Small intestine (tissue), 7 donors: ENCODE data around the gene LAMTOR2. TPM values are rescaled to one million over a fixed set of nuclear protein-coding genes. Genes with fewer than 3 reads are reported as not detected.

Experiments used
- DNase-seq, 2 donors: peaks; one replicate each; pipeline versions ENCODE4 v3.0.0 to v3.0.0-alpha.2; 2013
- FAIRE-seq: peaks from 2 replicates; lab custom pipeline; 2012; peaks lifted over from hg19 to GRCh38; lab: Jason Lieb, UNC
- H3K27ac ChIP-seq, 3 donors: one replicate each; pipeline ENCODE4 v1.5.1; 2013; ENCODE audit warnings: low read length in 2 of 3, mild to moderate bottlenecking in 2 of 3, control low read depth in 1 of 3, inconsistent platforms in 1 of 3, low read depth in 1 of 3, moderate library complexity in 1 of 3
- H3K27me3 ChIP-seq, 3 donors: one replicate each; pipeline ENCODE4 v1.6.1; 2013; ENCODE audit warnings: low read length in 3 of 3, inconsistent platforms in 1 of 3; ENCODE audit not compliant: control insufficient read depth in 3 of 3, insufficient read depth in 3 of 3
- H3K36me3 ChIP-seq, 3 donors: one replicate each; pipeline ENCODE4 v1.6.1; 2013; ENCODE audit warnings: low read length in 3 of 3, inconsistent platforms in 1 of 3, low read depth in 1 of 3, mild to moderate bottlenecking in 1 of 3, moderate library complexity in 1 of 3; ENCODE audit not compliant: control insufficient read depth in 3 of 3, insufficient read depth in 2 of 3
- H3K4me1 ChIP-seq, 3 donors: one replicate each; pipeline ENCODE4 v1.6.1; 2013; ENCODE audit warnings: low read length in 2 of 3, inconsistent platforms in 1 of 3, low read depth in 1 of 3, mild to moderate bottlenecking in 1 of 3, moderate library complexity in 1 of 3; ENCODE audit not compliant: control insufficient read depth in 3 of 3, insufficient read depth in 2 of 3
- H3K4me3 ChIP-seq, 3 donors: one replicate each; pipeline ENCODE4 v1.5.1; 2013; ENCODE audit warnings: low read length in 3 of 3, control low read depth in 1 of 3, inconsistent platforms in 1 of 3, low read depth in 1 of 3, mild to moderate bottlenecking in 1 of 3, moderate library complexity in 1 of 3
- H3K9me3 ChIP-seq, 2 donors: one replicate each; pipeline ENCODE4 v1.6.1; 2013; ENCODE audit warnings: low read depth in 1 of 2, low read length in 1 of 2; ENCODE audit not compliant: control insufficient read depth in 2 of 2, insufficient read depth in 1 of 2
- WGBS, 3 donors: extraction: QIAGEN DNeasy Blood & Tissue Kit; methylation state at CpG; one replicate each; pipeline ENCODE4 v1.1.7; 2013; 5-methylcytosine and 5-hydroxymethylcytosine counted together
- polyA plus RNA-seq, 4 donors: library from polyadenylated mRNA; stranded (reverse) in 3 of 4; unstranded in 1 of 4; fragments of 200-250 nt in 3 of 4; fragments of 120-200 nt in 1 of 4; gene quantifications; one replicate each; pipeline versions ENCODE4 v1.2.1 to v1.2.3, GENCODE V29; 2013
- donor health status: healthy with polysubstance abuse.
- donor health status: control.
- donor health status: control.
- donor health status: Bipolar disorder and iron deficiency.
- donor health status: healthy.

The LAMTOR2 gene
- polyA plus RNA-seq, 4 donors: 66.7 to 226 (median 148) TPM

DNA sequence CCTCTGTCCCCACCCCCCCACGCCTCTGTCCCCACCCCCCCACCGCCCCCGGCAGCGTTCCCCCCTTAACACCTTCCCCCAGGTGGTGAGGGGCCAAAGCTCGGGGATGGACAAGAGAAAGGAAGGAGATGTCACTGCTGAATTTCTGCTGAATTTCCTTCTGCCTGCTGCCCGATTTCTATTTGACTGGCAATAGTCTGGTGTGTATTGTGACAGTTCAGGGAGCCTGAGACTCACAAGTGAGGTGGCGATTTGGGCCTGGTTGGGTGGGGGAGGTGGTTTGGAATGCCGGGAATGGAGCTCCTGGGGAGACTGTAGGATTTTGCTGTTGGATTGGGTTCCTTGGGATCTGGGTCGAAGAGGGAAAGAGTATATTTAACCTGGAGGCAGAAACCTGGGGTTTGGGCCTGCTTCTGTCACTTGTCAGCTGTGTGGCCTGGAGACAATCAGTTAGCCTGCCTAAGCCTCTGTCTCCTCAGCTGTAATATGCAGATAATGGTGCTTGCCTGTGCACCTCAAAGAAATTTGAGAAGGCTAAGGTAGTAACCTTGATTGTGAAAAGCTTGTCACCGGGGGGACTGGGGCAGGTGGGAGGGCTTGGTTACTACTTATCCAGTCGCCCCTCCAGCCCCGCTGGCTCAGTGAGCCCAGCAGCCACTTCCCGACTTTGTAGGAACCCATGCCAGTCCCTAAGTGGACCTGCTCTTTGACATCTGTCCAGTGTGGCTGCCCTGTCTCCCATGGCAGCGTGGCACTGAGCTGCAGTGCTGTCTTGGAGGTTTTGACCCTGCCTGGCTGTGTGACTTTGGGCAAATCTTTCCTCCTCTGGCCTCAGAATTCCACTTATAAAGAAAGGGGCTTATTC is 52.3 kb downstream of the LAMTOR2 start:
- Histone ChIP-seq H3K4me3 (peak overlapping the region in 2 of 3 donors; percentile 12 to 38), H3K9me3 (no peaks in the 10 kb centered on the region), H3K27ac (peak overlapping the region; percentile 64 to 95 (median 93)), H3K4me1 (peaks cover 16 to 48% (median 31%) of the 10 kb centered on the region in 3 donors), H3K27me3 (no peaks in the 10 kb centered on the region), H3K36me3 (no peaks in the 10 kb centered on the region)
- WGBS, 3 donors: 39 to 52% (median 46%) methylated on average over 12 to 14 of the region's 14 CpGs
- FAIRE-seq (no peak), DNase-seq (peak in 1 of 2 donors; percentile 60)

- FAIRE-seq (no peak), DNase-seq (no peak)
- Histone ChIP-seq H3K27ac (peak overlapping the region in 1 of 3 donors; percentile 19), H3K9me3 (no peaks in the 10 kb centered on the region), H3K36me3 (no peaks in the 10 kb centered on the region), H3K27me3 (no peaks in the 10 kb centered on the region), H3K4me3 (no peak overlapping the region), H3K4me1 (peaks cover 13 to 36% (median 20%) of the 10 kb centered on the region in 3 donors)
- WGBS, 3 donors: 64 to 86% (median 74%) methylated on average over 3 of the region's 3 CpGs
These were observed 53.5 kb downstream of the LAMTOR2 start for GRCh38 chr1:156108057-156108456.

Other genes with a start within 250 kb of the LAMTOR2 start
- gene GON4L, start 197.6 kb upstream of the LAMTOR2 start, polyA plus RNA-seq: 10 to 100 TPM; 15.3 to 47.2 (median 22.0) TPM
- 10 to 100 TPM in 1 of 4 donors, 1 to 10 TPM in 1, under 1 TPM in 1, not detected in 1; 0.54 to 12.9 (median 4.7) TPM for gene SYT11, start 195.2 kb upstream of the LAMTOR2 start, polyA plus RNA-seq
- 10 to 100 TPM in 2 of 4 donors, 1 to 10 TPM in 2; 9.7 to 57.8 (median 11.7) TPM for gene RIT1, start 143.4 kb upstream of the LAMTOR2 start, polyA plus RNA-seq
- gene KHDC4, start 120.4 kb upstream of the LAMTOR2 start, polyA plus RNA-seq: 10 to 100 TPM in 3 of 4 donors, 1 to 10 TPM in 1; 7.3 to 70.5 (median 22.3) TPM
- gene RXFP4, start 113.1 kb upstream of the LAMTOR2 start, polyA plus RNA-seq: 1 to 10 TPM in 2 of 4 donors, under 1 TPM in 1, not detected in 1; 0.82 to 1.5 (median 1.3) TPM
- 10 to 100 TPM; 14.6 to 61.6 (median 38.2) TPM for gene ARHGEF2, start 76.2 kb upstream of the LAMTOR2 start, polyA plus RNA-seq
- gene SSR2, start 33.8 kb upstream of the LAMTOR2 start, polyA plus RNA-seq: 100 to 1,000 TPM; 133 to 316 (median 266) TPM
- gene UBQLN4, start 984 bp upstream of the LAMTOR2 start, polyA plus RNA-seq: 10 to 100 TPM; 14.1 to 37.1 (median 20.4) TPM
- gene RAB25, start 6.4 kb downstream of the LAMTOR2 start, polyA plus RNA-seq: 100 to 1,000 TPM; 140 to 216 (median 169) TPM
- 1 to 10 TPM in 2 of 4 donors, under 1 TPM in 2; under 0.01 to 5.6 (median 0.87) TPM for gene MEX3A, start 27.7 kb downstream of the LAMTOR2 start, polyA plus RNA-seq
- gene LMNA, start 59.9 kb downstream of the LAMTOR2 start, polyA plus RNA-seq: 100 to 1,000 TPM in 3 of 4 donors, 10 to 100 TPM in 1; 89.7 to 168 (median 105) TPM
- 1 to 10 TPM in 3 of 4 donors, under 1 TPM in 1; 0.89 to 7.7 (median 1.8) TPM for gene SEMA4A, start 98.8 kb downstream of the LAMTOR2 start, polyA plus RNA-seq
- 10 to 100 TPM; 13.4 to 46.6 (median 17.3) TPM for gene SLC25A44, start 139.3 kb downstream of the LAMTOR2 start, polyA plus RNA-seq
- gene PMF1, start 158.2 kb downstream of the LAMTOR2 start, polyA plus RNA-seq: 10 to 100 TPM; 53.5 to 65.9 (median 62.2) TPM
- gene BGLAP, start 187.4 kb downstream of the LAMTOR2 start, polyA plus RNA-seq: 1 to 10 TPM in 1 of 4 donors, under 1 TPM in 1, not detected in 2; 0.48 to 3.9 TPM
- gene PAQR6, start 193.3 kb downstream of the LAMTOR2 start, polyA plus RNA-seq: 1 to 10 TPM; 3.0 to 8.7 (median 5.5) TPM
- gene SMG5, start 228.0 kb downstream of the LAMTOR2 start, polyA plus RNA-seq: 10 to 100 TPM; 30.0 to 57.0 (median 43.3) TPM
- gene TMEM79, start 229.5 kb downstream of the LAMTOR2 start, polyA plus RNA-seq: 1 to 10 TPM; 2.2 to 8.3 (median 4.6) TPM
- 100 to 1,000 TPM in 1 of 4 donors, 10 to 100 TPM in 3; 30.7 to 263 (median 63.9) TPM for gene GLMP, start 240.9 kb downstream of the LAMTOR2 start, polyA plus RNA-seq
- gene VHLL, start 244.5 kb downstream of the LAMTOR2 start, polyA plus RNA-seq: not detected